GM10248 (cell line): Measurements from ENCODE around the gene SLIT3.

Experiments
- CTCF ChIA-PET: fragments of 300-600 bp; sonication (Branson Sonifier 250); formaldehyde crosslinking; extraction: SDS; loops from one replicate; lab custom pipeline; 2021; ENCODE audit warnings: antibody characterized with exemption; lab: Yijun Ruan, JAX
- POLR2A ChIA-PET: fragments of 350-650 bp; sonication (Branson Sonifier 250); formaldehyde crosslinking; extraction: SDS; loops from one replicate; lab custom pipeline; 2020; ENCODE audit warnings: antibody characterized with exemption; lab: Yijun Ruan, JAX
- DNase-seq: peaks from one replicate; pipeline ENCODE4 v3.0.0; 2012; ENCODE audit errors: extremely low spot score
- CTCF ChIP-seq: IDR thresholded peaks from 2 replicates; pipeline ENCODE4 v1.5.1; 2012; ENCODE audit warnings: mild to moderate bottlenecking, low read depth; ENCODE audit errors: extremely low read depth, missing control alignments, control extremely low read depth

Gene SLIT3

DNA sequence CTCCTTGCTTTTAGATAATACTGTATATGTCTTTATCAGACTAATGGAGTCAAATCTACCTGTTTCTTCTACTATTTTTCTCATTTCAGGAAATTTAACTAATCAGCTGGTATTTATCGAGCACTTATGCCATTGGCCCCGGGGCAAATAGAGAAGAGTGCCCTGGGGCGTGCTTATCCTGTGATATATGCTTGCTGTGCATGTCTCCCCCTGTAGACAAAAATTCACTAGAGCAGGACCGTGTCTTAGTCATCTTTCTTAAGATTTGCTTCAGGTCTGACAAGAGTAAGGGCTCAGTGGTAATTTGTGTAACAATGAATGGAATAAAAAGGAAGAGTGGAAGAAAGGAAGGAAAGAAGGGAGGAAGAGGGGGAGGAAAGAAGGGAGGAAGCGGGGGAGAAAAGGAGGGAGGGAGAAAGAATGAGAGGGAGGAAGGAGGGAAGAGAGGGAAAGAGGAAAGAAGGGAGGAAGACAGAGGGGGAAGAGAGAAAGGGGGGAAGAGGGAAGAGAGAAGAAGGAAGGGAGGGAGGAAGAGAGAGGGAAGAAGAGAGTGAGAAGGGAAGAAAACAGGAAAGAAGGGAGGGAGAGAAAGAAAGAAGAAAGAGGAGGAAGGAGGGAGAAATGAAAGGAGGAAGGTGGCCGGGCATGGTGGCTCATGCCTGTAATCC, 426.1 kb downstream of the SLIT3 start:
- ChIA-PET POLR2A (no interaction called here), CTCF (no interaction called here)
- DNase-seq, result no peak
- TF ChIP-seq CTCF, result no peak

- CTCF ChIA-PET, result no interaction called here
- no peak for TF ChIP-seq CTCF
- DNase-seq, result no peak
- POLR2A ChIA-PET, result no interaction called here
Measured at GRCh38 chr5:168872246-168872645, 428.7 kb downstream of the SLIT3 start.

DNA sequence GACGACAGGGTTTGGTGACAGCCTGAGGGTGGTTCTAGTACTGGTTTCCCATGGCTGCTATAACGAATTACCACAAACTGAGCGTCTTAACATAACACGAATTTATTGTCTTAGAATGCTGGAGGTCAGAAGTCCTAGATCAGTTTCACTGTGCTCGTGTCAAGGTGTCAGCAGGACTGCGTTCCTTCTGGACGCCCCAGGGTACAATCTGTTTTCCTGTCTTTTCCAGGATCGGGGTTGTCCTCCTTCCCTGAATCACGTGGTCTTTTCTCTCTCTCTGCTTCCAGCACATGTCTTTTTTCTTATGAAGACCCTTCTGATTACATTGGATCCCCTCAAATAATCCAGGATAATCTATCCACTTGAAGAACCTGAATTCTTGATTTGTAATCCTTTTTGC, 430.0 kb downstream of the SLIT3 start:
- POLR2A ChIA-PET, result no interaction called here

GRCh38 chr5:168869615-168870227, 431.2 kb downstream of the SLIT3 start:
- POLR2A ChIA-PET, result no interaction called here

More for the DNA sequence above, 430.0 kb downstream of the SLIT3 start:
- no peak for TF ChIP-seq CTCF
- CTCF ChIA-PET, result no interaction called here
- no peak for DNase-seq

DNA sequence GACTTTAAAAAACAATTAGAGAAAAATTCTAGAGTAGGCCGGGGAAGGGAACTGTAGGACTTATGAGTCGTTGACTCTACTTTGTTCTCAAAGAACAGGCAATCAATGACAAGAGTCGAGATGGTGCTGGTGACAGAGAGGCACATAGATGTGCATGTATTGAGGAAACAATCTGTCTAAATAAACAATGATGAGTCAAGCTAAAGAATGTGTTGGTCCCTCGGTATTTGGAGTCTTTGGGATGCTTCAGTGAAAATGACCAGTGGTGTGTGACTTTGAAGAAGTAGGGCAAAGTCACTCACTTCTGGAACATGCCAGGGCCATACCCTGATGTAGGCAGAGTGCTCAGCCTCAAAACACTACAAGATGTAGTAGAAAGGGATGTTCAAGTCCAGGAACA, 433.7 kb downstream of the SLIT3 start:
- CTCF ChIA-PET, result no interaction called here
- DNase-seq, result no peak
- POLR2A ChIA-PET, result no interaction called here
- no peak for TF ChIP-seq CTCF

More at GRCh38 chr5:168869615-168870227, 431.2 kb downstream of the SLIT3 start:
- DNase-seq, result no peak
- CTCF ChIA-PET, result no interaction called here
- no peak for TF ChIP-seq CTCF

GRCh38 chr5:168865968-168866367, 435.0 kb downstream of the SLIT3 start:
- no peak for DNase-seq
- ChIA-PET CTCF (no interaction called here), POLR2A (no interaction called here)
- no peak for TF ChIP-seq CTCF

GRCh38 chr5:168863021-168863420, 437.9 kb downstream of the SLIT3 start:
- DNase-seq, result no peak
- ChIA-PET CTCF (no interaction called here), POLR2A (no interaction called here)
- TF ChIP-seq CTCF, result no peak
